GM23248 (cell line): Measurements from ENCODE around the gene VPS25.

ENCODE experiments used
- EZH2 ChIP-seq: fragments of 200-600 bp; sonication (generic); IDR thresholded peaks from 2 replicates; pipeline ENCODE4 v1.6.1; 2018; ENCODE audit warnings: antibody characterized with exemption, mild to moderate bottlenecking; ENCODE audit not compliant: insufficient read depth, poor library complexity, severe bottlenecking
- EZH2phosphoT487 ChIP-seq: fragments of 200-600 bp; sonication (generic); IDR thresholded peaks from 2 replicates; pipeline ENCODE4 v1.6.1; 2018; ENCODE audit warnings: antibody characterized with exemption, moderate library complexity, mild to moderate bottlenecking, low read depth; ENCODE audit not compliant: insufficient read depth

- no peak for TF ChIP-seq EZH2
- no peak for TF ChIP-seq EZH2phosphoT487
Measured at GRCh38 chr17:42754782-42755181, 18.5 kb upstream of the VPS25 start.
